AG09319 (cell line): ENCODE measurements around the gene SLC17A2.

Source experiments
- DNase-seq: peaks from one replicate; pipeline ENCODE4 v3.0.0-alpha.2; 2010; ENCODE audit warnings: low read depth; ENCODE audit errors: extremely low read depth
- TF ChIP-seq, protein P1 (sequence below): IDR thresholded peaks from 2 replicates; pipeline ENCODE4 v1.5.1; 2011; ENCODE audit warnings: low read depth, mild to moderate bottlenecking, inconsistent platforms, low read length, moderate library complexity

Gene SLC17A2

DNA sequence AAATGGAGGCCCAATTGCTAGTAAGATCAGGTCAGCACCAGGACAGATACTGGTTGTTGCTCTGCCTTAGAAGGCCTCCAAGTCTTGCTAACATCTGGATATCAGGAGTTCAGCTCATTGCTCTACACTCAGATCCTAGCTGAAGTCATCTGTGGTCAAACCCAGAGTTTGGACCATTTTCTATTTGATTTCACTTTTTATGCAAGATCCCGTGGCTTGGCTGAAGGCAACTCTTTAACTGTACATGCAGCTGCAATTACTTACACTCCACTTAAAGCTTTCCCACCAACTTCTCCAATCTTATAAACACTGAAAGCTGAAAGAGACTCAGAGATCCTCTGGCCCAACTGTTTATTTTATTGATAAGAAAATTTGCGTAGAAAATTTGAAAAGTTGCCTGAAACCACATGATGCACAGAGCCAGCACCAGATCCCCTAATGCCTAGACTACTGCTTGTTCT, 2.7 kb downstream of the SLC17A2 start:
- TF ChIP-seq, protein P1, sequence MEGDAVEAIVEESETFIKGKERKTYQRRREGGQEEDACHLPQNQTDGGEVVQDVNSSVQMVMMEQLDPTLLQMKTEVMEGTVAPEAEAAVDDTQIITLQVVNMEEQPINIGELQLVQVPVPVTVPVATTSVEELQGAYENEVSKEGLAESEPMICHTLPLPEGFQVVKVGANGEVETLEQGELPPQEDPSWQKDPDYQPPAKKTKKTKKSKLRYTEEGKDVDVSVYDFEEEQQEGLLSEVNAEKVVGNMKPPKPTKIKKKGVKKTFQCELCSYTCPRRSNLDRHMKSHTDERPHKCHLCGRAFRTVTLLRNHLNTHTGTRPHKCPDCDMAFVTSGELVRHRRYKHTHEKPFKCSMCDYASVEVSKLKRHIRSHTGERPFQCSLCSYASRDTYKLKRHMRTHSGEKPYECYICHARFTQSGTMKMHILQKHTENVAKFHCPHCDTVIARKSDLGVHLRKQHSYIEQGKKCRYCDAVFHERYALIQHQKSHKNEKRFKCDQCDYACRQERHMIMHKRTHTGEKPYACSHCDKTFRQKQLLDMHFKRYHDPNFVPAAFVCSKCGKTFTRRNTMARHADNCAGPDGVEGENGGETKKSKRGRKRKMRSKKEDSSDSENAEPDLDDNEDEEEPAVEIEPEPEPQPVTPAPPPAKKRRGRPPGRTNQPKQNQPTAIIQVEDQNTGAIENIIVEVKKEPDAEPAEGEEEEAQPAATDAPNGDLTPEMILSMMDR: no peak
- peak; percentile 16 for DNase-seq

DNA sequence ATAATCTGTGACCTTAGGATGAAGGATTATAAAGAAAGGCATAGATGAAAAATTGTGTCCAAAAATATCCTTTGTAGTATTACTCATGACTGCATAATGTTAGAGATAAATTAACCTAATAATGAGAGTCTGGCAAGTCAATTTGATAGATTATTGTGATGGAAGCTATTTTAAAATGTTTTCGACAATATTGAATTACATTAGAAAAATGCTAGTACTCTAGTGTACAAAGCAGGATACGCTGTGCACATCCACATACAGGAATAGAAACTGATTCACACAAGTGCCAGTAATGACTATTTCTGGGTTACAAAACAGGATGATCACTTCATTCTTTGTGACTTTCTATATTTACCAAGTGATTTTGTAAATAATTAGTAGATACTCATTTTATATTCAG, 3.3 kb downstream of the SLC17A2 start:
- TF ChIP-seq, protein P1: no peak

DNA sequence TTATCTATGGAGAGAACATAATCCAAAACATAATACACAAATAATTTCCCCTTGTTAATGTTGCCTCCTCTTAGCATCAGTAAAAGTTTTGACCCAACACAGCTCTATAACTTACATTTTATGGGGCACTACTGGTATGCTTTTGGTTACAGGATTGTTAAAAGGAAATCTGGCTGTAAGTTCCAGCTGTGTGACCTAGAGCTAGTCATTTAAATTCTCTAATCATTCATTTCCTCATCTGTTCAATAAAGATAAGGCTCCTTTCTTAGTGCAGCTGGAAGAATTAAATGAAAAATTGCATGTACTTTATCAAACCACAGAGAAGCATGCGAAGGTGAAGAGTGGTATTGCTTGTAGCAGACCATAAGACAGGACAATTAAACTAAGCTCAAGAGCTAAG, 4.6 kb downstream of the SLC17A2 start:
- no peak for DNase-seq
- TF ChIP-seq, protein P1: no peak

More for the DNA sequence above, 3.3 kb downstream of the SLC17A2 start:
- DNase-seq: no peak

DNA sequence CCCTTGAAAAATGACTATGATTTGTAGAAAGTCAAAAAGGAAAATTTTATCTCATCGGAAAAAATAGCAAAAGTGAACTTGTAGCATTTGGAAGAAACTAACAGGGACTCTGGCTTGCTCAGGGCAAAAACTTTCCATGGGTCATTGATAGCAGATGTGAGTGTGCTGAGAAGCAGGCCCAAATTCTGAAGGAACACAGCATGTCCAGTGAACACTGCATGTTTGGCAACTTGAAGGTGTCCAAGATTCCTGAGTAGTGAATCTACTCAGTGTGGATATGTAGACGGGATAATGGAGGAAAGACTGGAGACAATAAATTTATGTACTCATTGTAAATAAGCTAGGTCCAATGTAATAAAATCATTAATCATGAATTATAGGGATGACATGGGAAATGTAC, 8.2 kb downstream of the SLC17A2 start:
- DNase-seq: peak; percentile 34
- TF ChIP-seq, protein P1: no peak

DNA sequence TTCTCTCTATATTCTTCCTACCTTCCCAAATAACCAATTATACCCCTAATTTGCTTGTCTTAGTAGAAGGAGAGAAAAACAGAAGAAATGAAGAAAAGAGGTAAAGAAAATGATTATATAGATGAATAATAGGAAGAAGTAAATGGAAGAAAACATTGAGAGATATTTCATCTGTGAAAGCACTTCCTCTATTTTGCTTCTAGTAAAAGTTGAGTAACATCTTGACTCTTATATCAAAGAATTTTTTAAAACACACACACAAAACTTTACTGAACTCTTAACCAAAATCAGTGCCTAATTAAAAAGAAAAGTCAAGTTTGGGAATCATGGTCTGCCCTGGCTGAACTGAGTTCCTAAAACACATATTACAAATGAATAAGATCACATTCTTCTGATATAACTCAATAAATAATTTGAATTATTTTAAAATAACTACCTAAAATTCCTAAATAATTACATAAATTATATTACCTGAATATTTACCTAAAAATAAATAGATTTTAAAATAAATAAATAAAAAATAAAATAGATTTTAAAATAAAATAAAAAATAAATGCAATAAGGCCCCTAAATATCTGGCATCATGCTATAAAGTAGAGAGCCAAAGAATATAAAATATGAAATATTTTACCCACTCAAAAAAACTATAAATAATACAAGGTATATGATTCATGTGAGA, 8.8 kb downstream of the SLC17A2 start:
- no peak for DNase-seq
- TF ChIP-seq, protein P1: no peak

DNA sequence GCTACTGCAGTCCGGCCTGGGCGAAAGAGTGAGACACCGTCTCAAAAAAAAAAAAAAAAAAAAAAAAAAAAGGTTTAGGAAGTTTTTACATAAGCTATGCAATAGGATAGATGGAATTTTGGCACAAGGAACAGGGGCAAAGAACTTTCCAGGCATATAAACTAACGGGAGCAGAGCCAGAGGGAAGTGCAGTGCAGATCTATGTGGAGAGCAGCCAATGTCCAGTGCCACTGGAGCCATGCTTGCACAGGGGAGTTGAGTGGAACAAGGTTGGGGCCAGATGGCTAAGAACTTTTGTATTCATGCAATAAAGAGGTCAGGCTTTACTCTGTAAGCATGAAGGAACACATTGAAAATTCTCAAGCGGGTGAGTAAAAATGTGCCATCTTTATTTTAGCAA, 10.8 kb downstream of the SLC17A2 start:
- no peak for DNase-seq
- TF ChIP-seq, protein P1: no peak

DNA sequence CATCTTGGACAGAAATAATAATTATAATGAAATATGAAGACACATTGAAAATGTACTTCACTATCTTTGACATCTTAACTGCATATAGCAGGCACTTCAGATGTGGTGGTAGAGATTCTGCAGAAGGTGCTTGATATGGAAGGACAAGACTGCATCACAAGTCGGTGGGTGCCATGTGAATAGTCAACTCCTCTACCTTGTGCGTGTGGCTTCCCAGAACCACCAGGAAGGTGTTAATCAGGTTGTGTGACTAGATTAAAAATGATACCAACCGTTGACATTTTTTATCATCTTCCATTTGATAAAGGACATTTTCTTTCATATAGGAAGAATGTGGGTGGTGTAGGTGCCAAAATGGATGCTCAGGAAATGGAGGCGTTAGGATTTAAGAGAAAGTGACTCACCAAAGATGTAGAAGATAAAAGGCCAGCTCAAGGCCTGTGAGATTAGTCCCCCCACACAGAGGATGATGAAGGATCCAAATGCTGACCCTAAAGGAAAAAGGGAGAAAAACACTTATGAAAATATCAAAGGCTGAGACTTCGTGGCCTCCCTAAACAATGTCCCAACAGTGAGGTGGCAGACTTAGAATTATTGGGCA, 12.3 kb downstream of the SLC17A2 start:
- DNase-seq: no peak

More for the DNA sequence above, 12.3 kb downstream of the SLC17A2 start:
- TF ChIP-seq, protein P1: no peak
